NCI-H2196 (cell line): ENCODE measurements around the gene ATP4A.

ENCODE experiments used
- DNase-seq: peaks from one replicate; lab custom pipeline; 2025; ENCODE audit not compliant: unreplicated experiment; lab: John Stamatoyannopoulos, UW

ATP4A gene

GRCh38 chr19:35528218-35529038, 35.0 kb downstream of the ATP4A start, which contains the start of gene SBSN:
TSS of gene SBSN (minus strand) at chr19:35528311. CDS start at chr19:35528281, 30 bp downstream.
- no peak for DNase-seq

- no peak for DNase-seq
These were observed 37.6 kb downstream of the ATP4A start for GRCh38 chr19:35525873-35526272.

- no peak for DNase-seq
These were observed 39.1 kb downstream of the ATP4A start for GRCh38 chr19:35524181-35524837.

GRCh38 chr19:35522745-35523327, 40.6 kb downstream of the ATP4A start:
- no peak for DNase-seq

GRCh38 chr19:35521124-35521743, 42.2 kb downstream of the ATP4A start:
- no peak for DNase-seq

GRCh38 chr19:35519291-35519690, 44.2 kb downstream of the ATP4A start:
- DNase-seq = no peak

GRCh38 chr19:35518313-35518712, 45.1 kb downstream of the ATP4A start:
- no peak for DNase-seq

GRCh38 chr19:35517342-35517741, 46.1 kb downstream of the ATP4A start:
- DNase-seq = no peak

- DNase-seq = no peak
These were observed 47.1 kb downstream of the ATP4A start for GRCh38 chr19:35516310-35516709.

GRCh38 chr19:35514282-35514809, 49.1 kb downstream of the ATP4A start:
- DNase-seq = no peak

GRCh38 chr19:35513628-35514281, 49.7 kb downstream of the ATP4A start, which contains the start of gene DMKN:
TSS of gene DMKN (minus strand) at chr19:35513649. CDS start at chr19:35513475, 174 bp downstream.
- DNase-seq = no peak

- no peak for DNase-seq
These were observed 50.4 kb downstream of the ATP4A start for GRCh38 chr19:35512831-35513627.

GRCh38 chr19:35511337-35511736, 52.1 kb downstream of the ATP4A start:
- DNase-seq = no peak

GRCh38 chr19:35510626-35510964, 52.9 kb downstream of the ATP4A start:
- DNase-seq = no peak

- DNase-seq = peak; percentile 82
These were observed 53.4 kb downstream of the ATP4A start for GRCh38 chr19:35509861-35510625.

- no peak for DNase-seq
These were observed 54.3 kb downstream of the ATP4A start for GRCh38 chr19:35509018-35509652.

- no peak for DNase-seq
These were observed 55.3 kb downstream of the ATP4A start for GRCh38 chr19:35508129-35508528.

- DNase-seq = no peak
These were observed 55.9 kb downstream of the ATP4A start for GRCh38 chr19:35507561-35507960.

- DNase-seq = no peak
These were observed 57.4 kb downstream of the ATP4A start for GRCh38 chr19:35506011-35506410.
